HG03457 (cell line): ENCODE measurements around the gene ANKRD30B.
"Not testable (repeated sequence)": the region's sequence is repeated elsewhere in the genome, so short reads cannot be mapped to it uniquely, and the experiment has no call there.

Source experiments
- ATAC-seq: cut with Tn5 transposase; IDR thresholded peaks from one replicate; pipeline ENCODE4 v1.9.1; 2021; ENCODE audit warnings: moderate number of reproducible peaks; ENCODE audit not compliant: unreplicated experiment

The ANKRD30B gene

GRCh38 chr18:14747513-14748474 is at the start of gene ANKRD30B:
Gene ANKRD30B, plus strand, starts transcription at chr18:14748172. Its CDS starts 248 bp downstream, at chr18:14748420.
- no peak for ATAC-seq

- not testable (repeated sequence) for ATAC-seq
Observed at GRCh38 chr18:14701286-14702040, 46.5 kb upstream of the ANKRD30B start.

GRCh38 chr18:14709761-14710160 is 38.2 kb upstream of the ANKRD30B start:
- ATAC-seq = not testable (repeated sequence)

GRCh38 chr18:14721569-14721968 is 26.4 kb upstream of the ANKRD30B start:
- not testable (repeated sequence) for ATAC-seq

- not testable (repeated sequence) for ATAC-seq
Observed at GRCh38 chr18:14739056-14739455, 8.9 kb upstream of the ANKRD30B start.

GRCh38 chr18:14746897-14747296 is 1.1 kb upstream of the ANKRD30B start:
- ATAC-seq = no peak

- no peak for ATAC-seq
Observed at GRCh38 chr18:14748496-14748895, 524 bp downstream of the ANKRD30B start.

- not testable (repeated sequence) for ATAC-seq
Observed at GRCh38 chr18:14763566-14763965, 15.6 kb downstream of the ANKRD30B start.

- ATAC-seq = no peak
Observed at GRCh38 chr18:14767474-14767873, 19.5 kb downstream of the ANKRD30B start.

- no peak for ATAC-seq
Observed at GRCh38 chr18:14768241-14768640, 20.3 kb downstream of the ANKRD30B start.

- no peak for ATAC-seq
Observed at GRCh38 chr18:14769381-14769780, 21.4 kb downstream of the ANKRD30B start.

- ATAC-seq = no peak
Observed at GRCh38 chr18:14776801-14777200, 28.8 kb downstream of the ANKRD30B start.

- ATAC-seq = no peak
Observed at GRCh38 chr18:14781671-14782070, 33.7 kb downstream of the ANKRD30B start.

GRCh38 chr18:14784133-14784532 is 36.2 kb downstream of the ANKRD30B start:
- no peak for ATAC-seq

GRCh38 chr18:14796876-14797275 is 48.9 kb downstream of the ANKRD30B start:
- not testable (repeated sequence) for ATAC-seq

GRCh38 chr18:14797969-14798764 is 50.2 kb downstream of the ANKRD30B start:
- not testable (repeated sequence) for ATAC-seq

GRCh38 chr18:14811081-14811480 is 63.1 kb downstream of the ANKRD30B start:
- ATAC-seq = not testable (repeated sequence)

GRCh38 chr18:14826972-14827632 is 79.1 kb downstream of the ANKRD30B start:
- not testable (repeated sequence) for ATAC-seq

GRCh38 chr18:14841607-14842006 is 93.6 kb downstream of the ANKRD30B start:
- ATAC-seq = not testable (repeated sequence)

- ATAC-seq = not testable (repeated sequence)
Observed at GRCh38 chr18:14851533-14851932, 103.6 kb downstream of the ANKRD30B start.
